A673 (cell line): ENCODE results near the gene C16orf96.

Source experiments
- CTCF ChIP-seq: fragments of 300-800, 200-600 bp; sonication (generic); conservative IDR thresholded peaks from 2 replicates; pipeline ENCODE4 v1.5.1; 2017; ENCODE audit warnings: low read depth, mild to moderate bottlenecking, antibody characterized with exemption, low read length, moderate library complexity, mixed read lengths
- EZH2 ChIP-seq: fragments of 200-600 bp; sonication (generic); IDR thresholded peaks from 2 replicates; pipeline ENCODE4 v1.6.1; 2017; ENCODE audit warnings: borderline replicate concordance, low read depth, mild to moderate bottlenecking, mixed read lengths, antibody characterized with exemption, low read length; ENCODE audit not compliant: poor library complexity, severe bottlenecking

GRCh38 chr16:4614571-4615383 lies 58.6 kb downstream of the C16orf96 start, which contains the start of gene UBALD1:
- TF ChIP-seq CTCF (no peak), EZH2 (no peak)
